NB4 (cell line): ENCODE measurements around the gene UROS.

Source experiments
- DNase-seq: peaks from one replicate; pipeline ENCODE4 v3.0.0; 2010; ENCODE audit warnings: low read depth
- H3K4me3 ChIP-seq: one replicate; pipeline ENCODE4 v1.5.1; 2011; ENCODE audit warnings: mild to moderate bottlenecking, low read depth, low read length, moderate library complexity
- MYC ChIP-seq: IDR thresholded peaks from 2 replicates; pipeline ENCODE4 v1.6.1; 2011; ENCODE audit warnings: low read depth, low read length
- POLR2A ChIP-seq: IDR thresholded peaks from 2 replicates; pipeline ENCODE4 v1.6.1; 2011; ENCODE audit warnings: mild to moderate bottlenecking; ENCODE audit not compliant: insufficient read length; ENCODE audit errors: extremely low read depth
- TF ChIP-seq, protein P1 (sequence below): IDR thresholded peaks from 2 replicates; pipeline ENCODE4 v1.6.1; 2011; ENCODE audit warnings: low read depth, low read length
- TF ChIP-seq, protein P2 (sequence below): IDR thresholded peaks from one replicate; pipeline ENCODE4 v1.5.1; 2012; ENCODE audit warnings: low read depth, low read length

UROS gene

DNA sequence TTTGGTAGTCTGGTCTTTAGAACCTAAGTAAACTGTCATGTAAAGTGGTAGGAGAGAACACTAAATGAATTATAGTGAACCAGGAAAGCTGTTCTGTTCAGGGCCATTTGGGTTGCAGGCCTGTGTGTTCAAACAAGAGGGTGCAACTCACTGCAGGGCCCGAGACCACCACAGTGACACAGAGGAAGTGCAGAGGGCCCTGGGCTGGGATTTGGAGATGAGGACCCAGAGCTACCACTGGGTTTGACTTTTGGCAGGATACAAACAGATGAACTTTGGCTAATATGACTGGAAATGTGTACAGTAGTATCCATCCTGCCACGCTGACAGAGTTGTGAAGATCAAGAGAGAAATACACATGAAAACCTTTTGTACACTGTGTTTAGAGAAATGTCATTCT is 57.2 kb downstream of the UROS start:
- no peak overlapping the region for H3K4me3 ChIP-seq
- no peak for TF ChIP-seq MYC
- TF ChIP-seq, protein P1, sequence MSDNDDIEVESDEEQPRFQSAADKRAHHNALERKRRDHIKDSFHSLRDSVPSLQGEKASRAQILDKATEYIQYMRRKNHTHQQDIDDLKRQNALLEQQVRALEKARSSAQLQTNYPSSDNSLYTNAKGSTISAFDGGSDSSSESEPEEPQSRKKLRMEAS = no peak
- TF ChIP-seq, protein P2, sequence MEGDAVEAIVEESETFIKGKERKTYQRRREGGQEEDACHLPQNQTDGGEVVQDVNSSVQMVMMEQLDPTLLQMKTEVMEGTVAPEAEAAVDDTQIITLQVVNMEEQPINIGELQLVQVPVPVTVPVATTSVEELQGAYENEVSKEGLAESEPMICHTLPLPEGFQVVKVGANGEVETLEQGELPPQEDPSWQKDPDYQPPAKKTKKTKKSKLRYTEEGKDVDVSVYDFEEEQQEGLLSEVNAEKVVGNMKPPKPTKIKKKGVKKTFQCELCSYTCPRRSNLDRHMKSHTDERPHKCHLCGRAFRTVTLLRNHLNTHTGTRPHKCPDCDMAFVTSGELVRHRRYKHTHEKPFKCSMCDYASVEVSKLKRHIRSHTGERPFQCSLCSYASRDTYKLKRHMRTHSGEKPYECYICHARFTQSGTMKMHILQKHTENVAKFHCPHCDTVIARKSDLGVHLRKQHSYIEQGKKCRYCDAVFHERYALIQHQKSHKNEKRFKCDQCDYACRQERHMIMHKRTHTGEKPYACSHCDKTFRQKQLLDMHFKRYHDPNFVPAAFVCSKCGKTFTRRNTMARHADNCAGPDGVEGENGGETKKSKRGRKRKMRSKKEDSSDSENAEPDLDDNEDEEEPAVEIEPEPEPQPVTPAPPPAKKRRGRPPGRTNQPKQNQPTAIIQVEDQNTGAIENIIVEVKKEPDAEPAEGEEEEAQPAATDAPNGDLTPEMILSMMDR = no peak
- no peak for TF ChIP-seq POLR2A
- DNase-seq = no peak

DNA sequence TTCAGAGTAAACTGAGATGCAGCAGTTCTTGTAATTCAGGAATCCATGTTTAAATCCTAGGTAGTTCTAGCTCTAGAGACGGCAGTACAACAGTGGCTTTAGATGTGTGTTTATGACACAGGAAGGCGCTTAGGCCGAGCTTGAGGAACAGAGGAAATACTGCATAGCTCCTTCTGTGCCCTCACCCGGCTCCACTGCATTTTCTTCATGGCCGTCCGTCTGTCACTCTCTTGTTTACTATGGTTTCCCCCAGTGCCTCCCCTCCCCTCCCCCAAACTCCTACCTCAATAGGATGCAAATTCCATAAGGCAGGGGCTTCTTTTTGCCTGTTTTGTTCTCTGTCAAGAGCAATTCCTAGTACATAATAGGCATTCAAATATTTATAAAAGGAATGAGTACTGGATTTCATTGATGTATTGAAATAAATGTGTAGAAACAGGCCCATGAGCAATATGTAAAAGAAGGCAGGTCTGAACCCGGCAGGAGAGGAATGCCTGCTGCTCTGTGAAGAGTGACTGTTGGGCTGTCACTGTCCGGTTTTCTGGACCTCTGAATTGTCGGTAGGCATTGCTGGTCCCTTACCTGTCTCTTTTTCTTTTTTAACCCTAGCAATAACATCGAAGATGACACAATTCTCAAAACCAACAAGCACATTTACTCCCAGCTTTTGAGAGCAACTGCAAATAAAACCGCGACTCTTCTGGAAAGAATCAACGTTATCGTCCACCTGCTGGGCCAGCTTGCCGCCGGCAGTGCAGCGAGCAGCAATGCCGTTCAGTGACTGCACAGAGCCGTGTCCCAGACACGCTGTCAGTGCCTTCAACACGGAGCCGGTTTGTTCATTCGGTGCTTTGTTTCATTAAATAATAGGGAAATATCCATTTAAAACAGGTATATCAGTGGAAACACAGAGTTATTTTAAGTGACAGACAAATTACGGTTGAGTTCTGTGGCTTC is 60.1 kb downstream of the UROS start:
- no peak for DNase-seq
- TF ChIP-seq, protein P2 = no peak
- TF ChIP-seq POLR2A = no peak
- TF ChIP-seq MYC = no peak
- TF ChIP-seq, protein P1 = no peak
- H3K4me3 ChIP-seq = no peak overlapping the region

DNA sequence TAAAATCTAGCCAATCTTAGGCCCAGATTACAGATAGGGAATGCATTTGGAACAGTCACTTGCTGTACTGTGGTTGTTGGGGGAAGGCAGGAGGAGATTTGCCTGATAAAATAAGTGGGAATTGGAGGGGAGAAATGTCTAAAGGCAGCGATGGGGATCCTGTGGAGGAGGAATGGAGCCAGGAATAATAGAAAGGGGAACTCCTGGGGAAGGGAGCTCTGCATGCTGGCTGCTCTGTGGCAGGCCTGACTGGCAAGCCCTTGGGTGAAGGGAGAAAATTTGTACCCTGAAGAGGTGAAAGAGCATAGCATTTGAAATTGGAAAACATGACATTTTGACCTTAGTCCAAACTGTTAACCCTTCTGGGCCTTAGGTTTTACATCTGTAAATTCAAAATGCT is 61.1 kb downstream of the UROS start:
- no peak for TF ChIP-seq POLR2A
- H3K4me3 ChIP-seq = no peak overlapping the region
- DNase-seq = no peak

DNA sequence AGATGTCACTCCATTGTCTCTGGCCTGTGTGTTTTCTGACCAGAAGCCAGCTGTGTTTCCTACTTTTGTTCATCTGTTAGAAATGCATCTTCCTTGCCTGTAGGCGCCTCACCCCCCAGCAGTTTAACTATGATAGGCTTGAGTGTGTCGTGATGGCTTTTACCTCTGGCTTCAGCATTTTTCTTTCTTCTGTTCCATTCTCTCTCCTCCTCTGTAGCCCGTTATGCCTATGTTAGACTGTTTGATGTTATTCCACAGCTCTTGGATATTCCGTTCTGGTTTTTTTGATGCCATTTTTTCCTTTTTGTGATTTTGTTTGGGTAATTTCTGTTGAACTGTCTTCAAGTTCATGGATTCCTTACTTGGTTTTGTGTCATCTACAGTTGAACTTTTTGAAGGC is 65.3 kb downstream of the UROS start:
- H3K4me3 ChIP-seq = no peak overlapping the region
- no peak for TF ChIP-seq MYC
- TF ChIP-seq, protein P1 = no peak
- no peak for TF ChIP-seq POLR2A
- TF ChIP-seq, protein P2 = no peak
- DNase-seq = no peak

DNA sequence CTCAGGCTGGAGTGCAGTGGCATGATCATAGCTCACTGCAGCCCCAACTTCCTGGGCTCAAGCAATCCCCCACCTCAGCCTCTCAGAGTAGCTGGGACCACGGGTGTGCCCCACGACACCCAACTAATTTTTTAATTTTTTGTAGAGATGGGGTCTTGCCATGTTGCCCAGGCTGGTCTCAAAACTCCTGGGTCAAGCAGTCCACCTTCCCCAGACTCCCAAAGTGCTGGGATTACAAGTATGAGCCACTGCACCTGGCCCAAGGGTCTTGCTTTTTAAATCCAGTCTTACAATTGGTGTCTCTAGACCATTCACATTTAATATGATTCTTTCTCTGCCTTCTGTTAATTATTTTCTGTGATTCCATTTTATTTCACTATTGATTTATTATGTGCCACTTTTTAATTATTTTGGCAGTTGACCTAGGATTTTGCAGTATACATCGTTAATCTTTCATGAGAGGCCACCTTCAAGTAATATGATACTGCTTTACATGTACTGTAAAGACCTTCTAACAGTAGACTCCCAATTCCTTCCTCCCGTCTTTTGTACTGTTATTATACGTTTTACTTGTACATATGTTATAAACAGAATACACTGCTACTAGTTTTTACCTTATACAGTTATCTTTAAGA is 66.1 kb downstream of the UROS start:
- DNase-seq = no peak
- TF ChIP-seq MYC (no peak), POLR2A (no peak)
- TF ChIP-seq, protein P1 = no peak
- TF ChIP-seq, protein P2 = no peak
- no peak overlapping the region for H3K4me3 ChIP-seq

DNA sequence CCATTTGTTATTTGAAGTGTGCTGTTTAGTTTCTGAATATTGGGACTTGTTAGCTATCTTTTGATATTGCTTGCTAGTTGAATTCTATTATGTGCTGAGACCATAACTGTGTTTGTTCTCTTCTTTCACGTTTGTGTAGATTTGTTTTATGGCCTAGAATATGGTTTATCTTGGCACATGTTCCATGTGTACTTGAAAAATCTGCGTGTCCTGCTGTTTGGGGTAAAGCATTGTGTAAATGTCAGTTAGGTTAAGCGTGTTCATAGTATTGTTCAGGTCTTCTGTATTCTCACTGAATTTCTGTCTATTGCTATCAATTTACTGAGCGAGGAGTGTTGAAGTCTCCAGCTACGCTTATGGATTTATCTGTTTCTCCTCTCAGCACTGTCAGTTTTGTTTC is 66.9 kb downstream of the UROS start:
- H3K4me3 ChIP-seq = no peak overlapping the region
- no peak for DNase-seq
- TF ChIP-seq MYC (no peak), POLR2A (no peak)
- TF ChIP-seq, protein P2 = no peak
- TF ChIP-seq, protein P1 = no peak
